ENCODE measurements around the gene EML1. TPM values are rescaled to one million over a fixed set of nuclear protein-coding genes. Genes with fewer than 3 reads are reported as not detected.

EML1 gene
- total and polyA plus RNA-seq, 7 donors, result 3.9 to 148 (median 91.5) TPM

GRCh38 chr14:99931308-99931707 is 138.1 kb downstream of the EML1 start:
- WGBS, 2 donors, result 54 to 85% methylated on average over 4 of the region's 4 CpGs
- no peaks in the 10 kb centered on the region for H3K27me3 ChIP-seq
- H3K27ac ChIP-seq, result no peak overlapping the region
- H3K4me1 ChIP-seq, result no peaks in the 10 kb centered on the region
- H3K36me3 ChIP-seq, result peaks cover under 1 to 62% (median 4%) of the 10 kb centered on the region in 4 donors
- no peaks in the 10 kb centered on the region for H3K9me3 ChIP-seq
- intact Hi-C loops (cut with DNase I), result no loop called here
- DNase-seq, result no peak
- TF ChIP-seq EP300 (IDR thresholded peaks at IDR 0.05) (no peak), POLR2AphosphoS5 (IDR thresholded peaks at IDR 0.05) (no peak), CTCF (IDR thresholded peaks at IDR 0.05) (no peak), POLR2A (IDR thresholded peaks at IDR 0.05) (no peak)
- no peak overlapping the region for H3K4me3 ChIP-seq

- intact Hi-C loops (cut with DNase I), result no loop called here
- no peak for DNase-seq
- Histone ChIP-seq H3K4me1 (no peaks in the 10 kb centered on the region), H3K4me3 (no peak overlapping the region), H3K9me3 (no peaks in the 10 kb centered on the region), H3K36me3 (peaks cover 22 to 79% (median 32%) of the 10 kb centered on the region in 4 donors), H3K27ac (no peak overlapping the region), H3K27me3 (no peaks in the 10 kb centered on the region)
- TF ChIP-seq POLR2A (IDR thresholded peaks at IDR 0.05) (no peak), CTCF (IDR thresholded peaks at IDR 0.05) (no peak), POLR2AphosphoS5 (IDR thresholded peaks at IDR 0.05) (no peak), EP300 (IDR thresholded peaks at IDR 0.05) (no peak)
- WGBS, 2 donors, result 95 to 96% methylated on average over 16 of the region's 16 CpGs
Observed at GRCh38 chr14:99936056-99936455, 142.8 kb downstream of the EML1 start.

GRCh38 chr14:99936738-99937474 is 143.7 kb downstream of the EML1 start:
- WGBS, 2 donors, result 87 to 91% methylated on average over 29 of the region's 29 CpGs
- DNase-seq, result no peak
- Histone ChIP-seq H3K36me3 (peaks cover 29 to 79% (median 36%) of the 10 kb centered on the region in 4 donors), H3K27ac (no peak overlapping the region), H3K9me3 (no peaks in the 10 kb centered on the region), H3K27me3 (no peaks in the 10 kb centered on the region), H3K4me1 (no peaks in the 10 kb centered on the region), H3K4me3 (no peak overlapping the region)
- intact Hi-C loops (cut with DNase I), result no loop called here
- no peak for TF ChIP-seq CTCF (IDR thresholded peaks at IDR 0.05)
- TF ChIP-seq EP300 (IDR thresholded peaks at IDR 0.05), result no peak
- TF ChIP-seq POLR2A (IDR thresholded peaks at IDR 0.05), result no peak
- no peak for TF ChIP-seq POLR2AphosphoS5 (IDR thresholded peaks at IDR 0.05)

- intact Hi-C loops (cut with DNase I), result no loop called here
- Histone ChIP-seq H3K27me3 (no peaks in the 10 kb centered on the region), H3K36me3 (peaks cover 31 to 85% (median 42%) of the 10 kb centered on the region in 4 donors), H3K4me3 (no peak overlapping the region), H3K9me3 (no peaks in the 10 kb centered on the region), H3K4me1 (no peaks in the 10 kb centered on the region), H3K27ac (no peak overlapping the region)
- DNase-seq, result no peak
- no peak for TF ChIP-seq POLR2AphosphoS5 (IDR thresholded peaks at IDR 0.05)
- TF ChIP-seq CTCF (IDR thresholded peaks at IDR 0.05), result no peak
- no peak for TF ChIP-seq EP300 (IDR thresholded peaks at IDR 0.05)
- TF ChIP-seq POLR2A (IDR thresholded peaks at IDR 0.05), result no peak
- WGBS, 2 donors, result 36 to 58% methylated on average over 14 of the region's 14 CpGs
Observed at GRCh38 chr14:99937475-99938244, 144.4 kb downstream of the EML1 start.
